Fibroblast of lung (primary cell): ENCODE measurements around the gene ATP10A. TPM values are rescaled to one million over a fixed set of nuclear protein-coding genes. Genes with fewer than 3 reads are reported as not detected.

ENCODE experiments used
- DNase-seq, 2 donors: peaks; one replicate each; pipeline versions ENCODE4 v3.0.0 to v3.0.0-alpha.2; 2010; ENCODE audit warnings: low read depth in 2 of 2
- H2AFZ ChIP-seq: 2 replicates; pipeline ENCODE4 v1.5.1; 2012; ENCODE audit warnings: low read length, control low read depth, inconsistent platforms
- H3K27ac ChIP-seq: 2 replicates; pipeline ENCODE4 v1.5.1; 2011; ENCODE audit warnings: low read length, control low read depth; ENCODE audit not compliant: insufficient read depth
- H3K27me3 ChIP-seq: 2 replicates; pipeline ENCODE4 v1.5.1; 2011; ENCODE audit warnings: mild to moderate bottlenecking, low read length; ENCODE audit not compliant: control insufficient read depth, insufficient read depth
- H3K36me3 ChIP-seq: 2 replicates; pipeline ENCODE4 v1.5.1; 2011; ENCODE audit warnings: low read length; ENCODE audit not compliant: control insufficient read depth, insufficient read depth
- H3K4me1 ChIP-seq: 2 replicates; pipeline ENCODE4 v1.5.1; 2011; ENCODE audit warnings: low read length; ENCODE audit not compliant: control insufficient read depth, insufficient read depth; ENCODE audit errors: extremely low read depth
- H3K4me2 ChIP-seq: 2 replicates; pipeline ENCODE4 v1.5.1; 2011; ENCODE audit warnings: low read length, control low read depth; ENCODE audit not compliant: insufficient read depth; ENCODE audit errors: extremely low read depth
- H3K4me3 ChIP-seq, 4 experiments: fragments of 200-600 bp in 1 of 4; sonication (generic) in 1 of 4; replicated peaks in 1 of 4; 2 replicates each; pipeline ENCODE4 v1.5.1; 2011 to 2016; ENCODE audit warnings: low read length in 4 of 4, low read depth in 3 of 4, mild to moderate bottlenecking in 3 of 4, control low read depth in 2 of 4, inconsistent platforms in 1 of 4, mixed read lengths in 1 of 4; ENCODE audit not compliant: insufficient read depth in 1 of 4; ENCODE audit errors: control extremely low read depth in 1 of 4
- H3K79me2 ChIP-seq: 2 replicates; pipeline ENCODE4 v1.5.1; 2012; ENCODE audit warnings: mild to moderate bottlenecking, low read length, inconsistent platforms; ENCODE audit not compliant: control insufficient read depth, insufficient read depth
- H3K9ac ChIP-seq: 2 replicates; pipeline ENCODE4 v1.5.1; 2011; ENCODE audit warnings: mild to moderate bottlenecking, low read length, control low read depth; ENCODE audit not compliant: insufficient read depth
- H3K9me3 ChIP-seq: 2 replicates; pipeline ENCODE4 v1.5.1; 2012; ENCODE audit warnings: low read depth, low read length; ENCODE audit not compliant: control insufficient read depth, insufficient read depth
- H4K20me1 ChIP-seq: 2 replicates; pipeline ENCODE4 v1.5.1; 2011; ENCODE audit warnings: low read length; ENCODE audit not compliant: control insufficient read depth, insufficient read depth; ENCODE audit errors: extremely low read depth
- EZH2 ChIP-seq: IDR thresholded peaks from 2 replicates; pipeline ENCODE4 v1.5.1; 2012; ENCODE audit warnings: low read length, control low read depth, mild to moderate bottlenecking; ENCODE audit errors: missing control alignments
- polyA plus RNA-seq, 2 donors: library from polyadenylated mRNA; depleted of rRNA in 1 of 2; stranded (reverse) in 1 of 2; unstranded in 1 of 2; fragments of >200 nt; gene quantifications; 2 replicates each; pipeline ENCODE4 v1.2.1, GENCODE V29; 2011 to 2012; ENCODE audit warnings: missing spikeins in 1 of 2
- total RNA-seq: library from RNA; depleted of rRNA; stranded (reverse); fragments of >200 nt; gene quantifications from 2 replicates; pipeline ENCODE4 v1.2.1, GENCODE V29; 2014
- TF ChIP-seq, protein P1 (sequence below), 2 donors: IDR thresholded peaks in 1 of 2; conservative IDR thresholded peaks in 1 of 2; 1 replicate in 1 of 2; 2 replicates in 1 of 2; pipeline ENCODE4 v1.5.1; 2011 to 2012; ENCODE audit warnings: low read length in 2 of 2, control low read depth in 1 of 2, inconsistent platforms in 1 of 2, low read depth in 1 of 2, mild to moderate bottlenecking in 1 of 2

ATP10A gene
- total and polyA plus RNA-seq, 2 donors (not counting 1 experiment from before 2014, with no cell fraction given), result 12.7 to 13.8 TPM

DNA sequence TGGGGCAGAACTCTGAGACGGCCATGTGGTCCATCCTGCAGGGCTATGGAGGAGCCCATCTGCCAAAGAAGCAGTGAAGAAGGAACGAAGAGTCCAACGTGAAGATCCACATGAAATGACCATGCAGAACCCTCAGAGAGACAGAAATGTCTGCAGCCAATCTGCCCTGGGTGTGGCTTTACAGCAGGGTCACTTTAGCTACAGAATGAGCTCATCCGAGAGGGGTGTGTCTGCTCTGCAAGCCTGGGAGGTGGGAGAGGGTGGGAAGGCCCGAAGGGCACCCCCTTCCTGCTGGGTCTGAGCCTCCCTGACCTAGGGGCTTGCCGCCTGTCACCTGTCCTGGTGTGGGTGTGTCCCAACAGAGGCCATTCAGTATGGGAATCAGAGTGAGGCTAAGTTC, 176.3 kb downstream of the ATP10A start:
- DNase-seq, result no peak
- Histone ChIP-seq H3K9ac (no peak overlapping the region), H3K4me3 (no peak overlapping the region), H3K27ac (no peak overlapping the region), H3K36me3 (peaks cover 5% of the 10 kb centered on the region), H2AFZ (no peak overlapping the region), H3K79me2 (no peaks in the 10 kb centered on the region), H3K4me2 (no peak overlapping the region), H4K20me1 (no peaks in the 10 kb centered on the region), H3K27me3 (no peaks in the 10 kb centered on the region), H3K9me3 (no peaks in the 10 kb centered on the region), H3K4me1 (peaks cover 20% of the 10 kb centered on the region)
- TF ChIP-seq, protein P1, sequence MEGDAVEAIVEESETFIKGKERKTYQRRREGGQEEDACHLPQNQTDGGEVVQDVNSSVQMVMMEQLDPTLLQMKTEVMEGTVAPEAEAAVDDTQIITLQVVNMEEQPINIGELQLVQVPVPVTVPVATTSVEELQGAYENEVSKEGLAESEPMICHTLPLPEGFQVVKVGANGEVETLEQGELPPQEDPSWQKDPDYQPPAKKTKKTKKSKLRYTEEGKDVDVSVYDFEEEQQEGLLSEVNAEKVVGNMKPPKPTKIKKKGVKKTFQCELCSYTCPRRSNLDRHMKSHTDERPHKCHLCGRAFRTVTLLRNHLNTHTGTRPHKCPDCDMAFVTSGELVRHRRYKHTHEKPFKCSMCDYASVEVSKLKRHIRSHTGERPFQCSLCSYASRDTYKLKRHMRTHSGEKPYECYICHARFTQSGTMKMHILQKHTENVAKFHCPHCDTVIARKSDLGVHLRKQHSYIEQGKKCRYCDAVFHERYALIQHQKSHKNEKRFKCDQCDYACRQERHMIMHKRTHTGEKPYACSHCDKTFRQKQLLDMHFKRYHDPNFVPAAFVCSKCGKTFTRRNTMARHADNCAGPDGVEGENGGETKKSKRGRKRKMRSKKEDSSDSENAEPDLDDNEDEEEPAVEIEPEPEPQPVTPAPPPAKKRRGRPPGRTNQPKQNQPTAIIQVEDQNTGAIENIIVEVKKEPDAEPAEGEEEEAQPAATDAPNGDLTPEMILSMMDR (conservative IDR thresholded peaks at IDR 0.05 in 1 of 2, IDR thresholded peaks at IDR 0.05 in 1 of 2; ENCODE audit: low read depth in 1 of 2, low read length in 2 of 2), result no peak
- no peak for TF ChIP-seq EZH2

DNA sequence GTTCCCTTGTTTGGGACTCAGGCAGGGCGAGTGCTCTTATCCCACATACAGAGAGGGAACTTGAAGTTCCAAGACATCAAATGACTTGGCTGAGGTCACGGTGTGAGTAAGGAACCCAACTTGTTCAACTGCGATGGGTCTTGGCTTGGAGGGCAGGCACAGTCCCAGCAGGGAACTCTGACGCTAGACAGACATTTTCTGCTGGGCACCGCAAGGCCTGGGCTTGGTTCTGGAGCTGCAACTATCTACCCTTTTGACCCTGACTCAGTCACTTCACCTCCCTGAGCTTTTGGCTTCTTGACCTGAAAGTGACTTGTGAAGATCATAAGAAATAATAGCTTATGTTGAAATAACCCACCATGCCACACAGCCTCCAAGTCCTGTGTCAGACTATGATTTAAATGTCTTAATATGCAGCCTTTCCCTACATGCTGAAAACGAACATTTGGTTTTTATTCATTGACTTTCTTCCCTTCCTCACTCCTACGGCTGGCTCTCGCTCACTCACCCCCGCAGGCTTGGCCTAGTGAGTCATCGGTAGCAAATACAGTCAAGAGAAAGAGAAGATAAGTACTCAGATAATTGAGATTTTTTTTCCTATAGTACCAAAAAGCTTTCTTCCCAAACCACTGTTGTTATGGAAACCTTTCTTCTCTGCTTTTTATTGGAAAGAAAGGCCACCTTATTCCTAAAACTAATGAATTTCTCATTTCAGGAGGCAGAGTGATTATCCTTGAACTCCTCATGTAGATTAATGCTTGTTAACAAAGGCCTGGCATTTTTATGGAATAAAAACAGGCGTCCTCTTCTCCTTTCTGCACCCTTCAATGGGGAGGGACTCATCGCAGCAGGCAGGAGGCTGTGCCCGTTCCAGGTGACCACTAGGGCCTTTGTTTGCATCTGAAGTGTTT, 178.4 kb downstream of the ATP10A start:
- H3K27ac ChIP-seq, result no peak overlapping the region
- no peaks in the 10 kb centered on the region for H3K27me3 ChIP-seq
- H2AFZ ChIP-seq, result no peak overlapping the region
- H3K4me1 ChIP-seq, result peaks cover 12% of the 10 kb centered on the region
- H3K9me3 ChIP-seq, result no peaks in the 10 kb centered on the region
- no peak overlapping the region for H3K4me3 ChIP-seq
- H3K36me3 ChIP-seq, result peaks cover 11% of the 10 kb centered on the region
- TF ChIP-seq, protein P1 (conservative IDR thresholded peaks at IDR 0.05 in 1 of 2, IDR thresholded peaks at IDR 0.05 in 1 of 2; ENCODE audit: low read depth in 1 of 2, low read length in 2 of 2), result no peak
- TF ChIP-seq EZH2, result no peak
- no peaks in the 10 kb centered on the region for H3K79me2 ChIP-seq
- no peaks in the 10 kb centered on the region for H4K20me1 ChIP-seq
- DNase-seq, result peak; percentile 57 to 88
- H3K4me2 ChIP-seq, result peak overlapping the region; percentile 20
- H3K9ac ChIP-seq, result no peak overlapping the region

DNA sequence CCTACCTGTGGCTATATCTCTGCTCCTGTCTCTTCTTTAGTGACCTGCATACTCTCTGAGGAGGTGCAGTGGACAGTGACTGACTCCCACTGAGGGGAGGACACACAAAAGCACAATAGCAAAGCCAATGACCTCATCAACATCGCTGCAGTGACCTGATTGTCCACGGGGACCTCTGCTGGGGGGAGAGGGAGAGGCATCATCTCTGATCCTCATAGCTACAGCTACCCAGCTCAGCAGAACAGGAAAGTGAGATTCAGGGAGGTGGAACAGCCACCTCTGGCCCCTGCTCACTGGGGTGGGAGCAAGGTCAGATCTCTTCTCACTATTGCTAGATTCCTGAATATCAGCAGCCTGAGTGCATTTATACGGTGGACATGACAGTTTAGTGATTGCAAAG, 179.2 kb downstream of the ATP10A start:
- H3K4me2 ChIP-seq, result no peak overlapping the region
- peaks cover 13% of the 10 kb centered on the region for H3K36me3 ChIP-seq
- peaks cover 12% of the 10 kb centered on the region for H3K4me1 ChIP-seq
- H3K4me3 ChIP-seq, result no peak overlapping the region
- no peaks in the 10 kb centered on the region for H4K20me1 ChIP-seq
- no peak overlapping the region for H2AFZ ChIP-seq
- H3K27ac ChIP-seq, result no peak overlapping the region
- no peaks in the 10 kb centered on the region for H3K27me3 ChIP-seq
- DNase-seq, result no peak
- H3K9ac ChIP-seq, result no peak overlapping the region
- H3K79me2 ChIP-seq, result no peaks in the 10 kb centered on the region
- TF ChIP-seq EZH2, result no peak
- TF ChIP-seq, protein P1 (conservative IDR thresholded peaks at IDR 0.05 in 1 of 2, IDR thresholded peaks at IDR 0.05 in 1 of 2; ENCODE audit: low read depth in 1 of 2, low read length in 2 of 2), result no peak
- no peaks in the 10 kb centered on the region for H3K9me3 ChIP-seq
